PFSK-1 (cell line): ENCODE results near the gene SH2D7.

Source experiments
- POLR2AphosphoS5 ChIP-seq: IDR thresholded peaks from 2 replicates; pipeline ENCODE4 v1.6.1; 2012; ENCODE audit warnings: low read depth, mild to moderate bottlenecking, control low read depth, low read length, moderate library complexity
- SIN3A ChIP-seq: IDR thresholded peaks from 2 replicates; pipeline ENCODE4 v1.6.1; 2012; ENCODE audit warnings: mild to moderate bottlenecking, low read length, moderate library complexity, borderline replicate concordance; ENCODE audit not compliant: insufficient read depth
- TAF1 ChIP-seq: IDR thresholded peaks from 2 replicates; pipeline ENCODE4 v1.6.1; 2012; ENCODE audit warnings: low read length, control low read depth, borderline replicate concordance; ENCODE audit not compliant: insufficient read depth
- TF ChIP-seq, protein P1 (sequence below), 2 experiments: IDR thresholded peaks; 2 replicates each; pipeline versions ENCODE4 v1.6.1 to v1.8.0; 2011 to 2012; ENCODE audit warnings: low read depth in 2 of 2, low read length in 2 of 2, control low read depth in 1 of 2, inconsistent platforms in 1 of 2, mild to moderate bottlenecking in 1 of 2, moderate library complexity in 1 of 2; ENCODE audit not compliant: insufficient read depth in 1 of 2

DNA sequence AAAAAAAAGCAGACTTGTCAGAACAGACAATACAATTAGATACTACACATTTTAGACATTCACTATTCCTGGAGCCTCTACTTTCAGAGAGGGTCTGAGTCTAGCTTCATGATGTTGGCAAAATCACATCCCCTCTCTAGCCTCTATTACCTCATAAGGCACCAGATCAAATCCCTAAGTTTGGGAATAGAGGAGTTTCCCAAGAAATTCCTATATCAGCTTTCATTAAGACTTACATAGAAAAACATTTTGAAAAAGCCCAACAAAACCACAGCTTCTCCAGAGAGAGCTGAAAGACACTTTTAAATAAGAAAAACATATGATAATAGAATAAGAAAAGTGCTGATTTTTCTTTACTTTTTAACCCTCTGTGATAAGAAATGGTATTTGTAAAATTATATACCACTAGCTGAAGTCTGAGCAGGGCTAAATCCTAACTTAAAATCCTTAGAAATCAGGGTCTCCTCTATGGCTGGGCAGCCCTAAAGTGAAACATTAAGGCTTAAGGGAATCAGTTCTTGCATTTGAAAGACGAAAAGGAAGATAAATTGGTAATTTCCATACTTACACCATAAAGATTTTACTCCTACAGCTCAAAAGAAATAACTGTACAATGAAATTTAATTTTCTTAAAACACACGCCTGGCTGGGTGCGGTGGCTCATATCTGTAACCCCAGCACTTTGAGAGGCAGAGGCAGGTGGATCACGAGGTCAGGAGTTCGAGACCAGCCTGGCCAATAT is 19.1 kb upstream of the SH2D7 start:
- no peak for TF ChIP-seq SIN3A
- TF ChIP-seq POLR2AphosphoS5: no peak
- TF ChIP-seq TAF1: no peak
- TF ChIP-seq, protein P1, sequence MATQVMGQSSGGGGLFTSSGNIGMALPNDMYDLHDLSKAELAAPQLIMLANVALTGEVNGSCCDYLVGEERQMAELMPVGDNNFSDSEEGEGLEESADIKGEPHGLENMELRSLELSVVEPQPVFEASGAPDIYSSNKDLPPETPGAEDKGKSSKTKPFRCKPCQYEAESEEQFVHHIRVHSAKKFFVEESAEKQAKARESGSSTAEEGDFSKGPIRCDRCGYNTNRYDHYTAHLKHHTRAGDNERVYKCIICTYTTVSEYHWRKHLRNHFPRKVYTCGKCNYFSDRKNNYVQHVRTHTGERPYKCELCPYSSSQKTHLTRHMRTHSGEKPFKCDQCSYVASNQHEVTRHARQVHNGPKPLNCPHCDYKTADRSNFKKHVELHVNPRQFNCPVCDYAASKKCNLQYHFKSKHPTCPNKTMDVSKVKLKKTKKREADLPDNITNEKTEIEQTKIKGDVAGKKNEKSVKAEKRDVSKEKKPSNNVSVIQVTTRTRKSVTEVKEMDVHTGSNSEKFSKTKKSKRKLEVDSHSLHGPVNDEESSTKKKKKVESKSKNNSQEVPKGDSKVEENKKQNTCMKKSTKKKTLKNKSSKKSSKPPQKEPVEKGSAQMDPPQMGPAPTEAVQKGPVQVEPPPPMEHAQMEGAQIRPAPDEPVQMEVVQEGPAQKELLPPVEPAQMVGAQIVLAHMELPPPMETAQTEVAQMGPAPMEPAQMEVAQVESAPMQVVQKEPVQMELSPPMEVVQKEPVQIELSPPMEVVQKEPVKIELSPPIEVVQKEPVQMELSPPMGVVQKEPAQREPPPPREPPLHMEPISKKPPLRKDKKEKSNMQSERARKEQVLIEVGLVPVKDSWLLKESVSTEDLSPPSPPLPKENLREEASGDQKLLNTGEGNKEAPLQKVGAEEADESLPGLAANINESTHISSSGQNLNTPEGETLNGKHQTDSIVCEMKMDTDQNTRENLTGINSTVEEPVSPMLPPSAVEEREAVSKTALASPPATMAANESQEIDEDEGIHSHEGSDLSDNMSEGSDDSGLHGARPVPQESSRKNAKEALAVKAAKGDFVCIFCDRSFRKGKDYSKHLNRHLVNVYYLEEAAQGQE (IDR thresholded peaks at IDR 0.05; ENCODE audit: insufficient read depth in 1 of 2, low read depth in 2 of 2, low read length in 2 of 2): no peak
